Hepatocyte (in vitro differentiated cells): ENCODE measurements around the gene BLID. TPM values are rescaled to one million over a fixed set of nuclear protein-coding genes. Genes with fewer than 3 reads are reported as not detected.

Experiments
- DNase-seq: peaks from one replicate; pipeline ENCODE4 v3.0.0-alpha.2; 2016; ENCODE audit warnings: low spot score
- H2AFZ ChIP-seq: fragments of 200-600 bp; sonication (generic); 2 replicates; pipeline ENCODE4 v1.6.0; 2016; ENCODE audit warnings: antibody characterized with exemption, mild to moderate bottlenecking
- H3K27ac ChIP-seq: fragments of 200-600 bp; sonication (generic); 2 replicates; pipeline ENCODE4 v1.5.1; 2016; ENCODE audit warnings: mild to moderate bottlenecking
- H3K27me3 ChIP-seq: fragments of 200-600 bp; sonication (generic); 2 replicates; pipeline ENCODE4 v1.6.1; 2016
- H3K36me3 ChIP-seq: fragments of 200-600 bp; sonication (generic); replicated peaks from 2 replicates; pipeline ENCODE4 v1.5.1; 2016; ENCODE audit warnings: low read depth; ENCODE audit not compliant: insufficient read depth
- H3K4me1 ChIP-seq: fragments of 200-600 bp; sonication (generic); 2 replicates; pipeline ENCODE4 v1.5.1; 2016; ENCODE audit warnings: mild to moderate bottlenecking, moderate library complexity; ENCODE audit not compliant: insufficient read depth
- H3K4me2 ChIP-seq: fragments of 200-600 bp; sonication (generic); 2 replicates; pipeline ENCODE4 v1.6.0; 2016
- H3K4me3 ChIP-seq: fragments of 200-600 bp; sonication (generic); 2 replicates; pipeline ENCODE4 v1.5.1; 2016; ENCODE audit warnings: mild to moderate bottlenecking
- H3K79me2 ChIP-seq: fragments of 200-600 bp; sonication (generic); 2 replicates; pipeline ENCODE4 v1.6.0; 2017; ENCODE audit warnings: mild to moderate bottlenecking
- H3K9me2 ChIP-seq: fragments of 200-600 bp; sonication (generic); replicated peaks from 2 replicates; pipeline ENCODE4 v1.6.0; 2017; ENCODE audit warnings: mild to moderate bottlenecking; ENCODE audit not compliant: insufficient read depth
- H3K9me3 ChIP-seq: fragments of 200-600 bp; sonication (generic); 2 replicates; pipeline ENCODE4 v1.5.1; 2016; ENCODE audit warnings: low read depth, mild to moderate bottlenecking
- H4K20me1 ChIP-seq: fragments of 200-600 bp; sonication (generic); 2 replicates; pipeline ENCODE4 v1.6.0; 2016; ENCODE audit warnings: mild to moderate bottlenecking; ENCODE audit not compliant: insufficient read depth, poor library complexity, severe bottlenecking
- CTCF ChIP-seq: fragments of 200-600 bp; sonication (generic); IDR thresholded peaks from 2 replicates; pipeline ENCODE4 v1.5.1; 2016; ENCODE audit warnings: antibody characterized with exemption, mild to moderate bottlenecking; ENCODE audit not compliant: poor library complexity
- EZH2 ChIP-seq: fragments of 200-600 bp; sonication (generic); IDR thresholded peaks from 2 replicates; pipeline ENCODE4 v1.6.1; 2016; ENCODE audit warnings: antibody characterized with exemption, mild to moderate bottlenecking, borderline replicate concordance
- EZH2phosphoT487 ChIP-seq: fragments of 200-600 bp; sonication (generic); IDR thresholded peaks from one replicate; pipeline ENCODE4 v1.6.1; 2018; ENCODE audit warnings: antibody characterized with exemption, mild to moderate bottlenecking, low read depth, moderate library complexity; ENCODE audit not compliant: unreplicated experiment, severe bottlenecking
- WGBS: methylation state at CpG from one replicate; pipeline ENCODE4 v1.1.6; 2016; ENCODE audit warnings: low lambda C conversion rate; ENCODE audit errors: missing lambda C conversion rate; 5-methylcytosine and 5-hydroxymethylcytosine counted together
- polyA plus RNA-seq: library from polyadenylated mRNA; unstranded; fragments of >200 nt; fragmentation: Nextera tagmentation; extraction: Ambion mirVana; gene quantifications from 2 replicates; pipeline ENCODE4 v1.2.1, GENCODE V29; 2016
- total RNA-seq: library from RNA; depleted of rRNA; stranded (reverse); fragments of >200 nt; gene quantifications from 2 replicates; pipeline ENCODE4 v1.2.3, GENCODE V29; 2014

The BLID gene
- total and polyA plus RNA-seq, 2 experiments from 2014 or later: 0.41 to 2.3 TPM

- 91% methylated on average over 5 of the region's 5 CpGs for WGBS
- Histone ChIP-seq H4K20me1 (peaks cover 15% of the 10 kb centered on the region), H3K36me3 (peaks cover 12% of the 10 kb centered on the region), H3K27ac (peak overlapping the region; percentile 92), H2AFZ (no peak overlapping the region), H3K27me3 (peaks cover 1% of the 10 kb centered on the region), H3K9me3 (no peaks in the 10 kb centered on the region), H3K4me2 (peak overlapping the region; percentile 70), H3K9me2 (no peaks in the 10 kb centered on the region), H3K79me2 (peaks cover 99% of the 10 kb centered on the region), H3K4me1 (no peaks in the 10 kb centered on the region), H3K4me3 (no peak overlapping the region)
- no peak for DNase-seq
- no peak for TF ChIP-seq CTCF
- no peak for TF ChIP-seq EZH2
- TF ChIP-seq EZH2phosphoT487: no peak
Observed at GRCh38 chr11:122093731-122094275, 22.2 kb downstream of the BLID start.

GRCh38 chr11:122091835-122092234 is 24.2 kb downstream of the BLID start:
- WGBS: 100% methylated on average over 1 of the region's 1 CpG
- TF ChIP-seq CTCF: no peak
- no peak for TF ChIP-seq EZH2phosphoT487
- no peak for TF ChIP-seq EZH2
- H4K20me1 ChIP-seq: peaks cover 15% of the 10 kb centered on the region
- peaks cover 82% of the 10 kb centered on the region for H3K79me2 ChIP-seq
- H3K36me3 ChIP-seq: peaks cover 12% of the 10 kb centered on the region
- no peaks in the 10 kb centered on the region for H3K9me2 ChIP-seq
- peak overlapping the region; percentile 9 for H3K27ac ChIP-seq
- H3K9me3 ChIP-seq: no peaks in the 10 kb centered on the region
- no peak for DNase-seq
- H3K4me2 ChIP-seq: no peak overlapping the region
- no peak overlapping the region for H3K4me3 ChIP-seq
- no peaks in the 10 kb centered on the region for H3K27me3 ChIP-seq
- no peak overlapping the region for H2AFZ ChIP-seq
- no peaks in the 10 kb centered on the region for H3K4me1 ChIP-seq

GRCh38 chr11:122089111-122089510 is 26.9 kb downstream of the BLID start:
- H4K20me1 ChIP-seq: peaks cover 15% of the 10 kb centered on the region
- H3K4me1 ChIP-seq: no peaks in the 10 kb centered on the region
- no peaks in the 10 kb centered on the region for H3K9me2 ChIP-seq
- TF ChIP-seq EZH2 (no peak), CTCF (no peak), EZH2phosphoT487 (no peak)
- peaks cover 12% of the 10 kb centered on the region for H3K36me3 ChIP-seq
- H3K27ac ChIP-seq: no peak overlapping the region
- no peak overlapping the region for H3K4me2 ChIP-seq
- H2AFZ ChIP-seq: no peak overlapping the region
- no peak for DNase-seq
- no peaks in the 10 kb centered on the region for H3K27me3 ChIP-seq
- H3K79me2 ChIP-seq: peaks cover 55% of the 10 kb centered on the region
- WGBS: 84% methylated on average over 1 of the region's 1 CpG
- no peaks in the 10 kb centered on the region for H3K9me3 ChIP-seq
- no peak overlapping the region for H3K4me3 ChIP-seq

- Histone ChIP-seq H3K27me3 (no peaks in the 10 kb centered on the region), H3K4me3 (no peak overlapping the region), H3K4me2 (no peak overlapping the region), H4K20me1 (peaks cover 6% of the 10 kb centered on the region), H2AFZ (no peak overlapping the region), H3K9me2 (no peaks in the 10 kb centered on the region), H3K36me3 (peaks cover 6% of the 10 kb centered on the region), H3K27ac (no peak overlapping the region), H3K4me1 (no peaks in the 10 kb centered on the region), H3K79me2 (peaks cover 21% of the 10 kb centered on the region), H3K9me3 (no peaks in the 10 kb centered on the region)
- DNase-seq: no peak
- no peak for TF ChIP-seq CTCF
- TF ChIP-seq EZH2: no peak
- no peak for TF ChIP-seq EZH2phosphoT487
- WGBS: 77% methylated on average over 3 of the region's 3 CpGs
Observed at GRCh38 chr11:122085712-122086111, 30.3 kb downstream of the BLID start.
